NCI-H1694 treated with DMSO at 0.1 percent for 48 hours (cell line): ENCODE measurements around the gene PCIF1.
A peak's percentile ranks its signal among the peaks of the same experiment; 100 is the strongest.
"Not testable (repeated sequence)": the region's sequence is repeated elsewhere in the genome, so short reads cannot be mapped to it uniquely, and the experiment has no call there.

ENCODE experiments used
- DNase-seq: peaks from one replicate; lab custom pipeline; 2025; lab: John Stamatoyannopoulos, UW

Gene PCIF1

GRCh38 chr20:45967551-45968080, 33.1 kb downstream of the PCIF1 start:
- no peak for DNase-seq

GRCh38 chr20:45968081-45968671, 33.7 kb downstream of the PCIF1 start:
- DNase-seq, result no peak

- DNase-seq, result no peak
These were observed 34.6 kb downstream of the PCIF1 start for GRCh38 chr20:45968801-45969711.

GRCh38 chr20:45969712-45970634, 35.5 kb downstream of the PCIF1 start:
- peak; percentile 61 for DNase-seq

GRCh38 chr20:45970646-45971424, 36.4 kb downstream of the PCIF1 start:
- no peak for DNase-seq

GRCh38 chr20:45971425-45971674, 36.9 kb downstream of the PCIF1 start:
- no peak for DNase-seq

- peak; percentile 83 for DNase-seq
These were observed 37.4 kb downstream of the PCIF1 start, which contains the start of gene ZNF335 for GRCh38 chr20:45971675-45972499. TSS of gene ZNF335 (minus strand) at chr20:45972203. CDS start at chr20:45971410, 793 bp downstream.

- DNase-seq, result no peak
These were observed 38.2 kb downstream of the PCIF1 start for GRCh38 chr20:45972500-45973183.

GRCh38 chr20:45974896-45975565, 40.5 kb downstream of the PCIF1 start:
- no peak for DNase-seq

- no peak for DNase-seq
These were observed 41.2 kb downstream of the PCIF1 start for GRCh38 chr20:45975686-45976085.

GRCh38 chr20:45976086-45976485, 41.6 kb downstream of the PCIF1 start:
- no peak for DNase-seq

- no peak for DNase-seq
These were observed 46.8 kb downstream of the PCIF1 start for GRCh38 chr20:45981261-45981660.

- no peak for DNase-seq
These were observed 48.8 kb downstream of the PCIF1 start for GRCh38 chr20:45983279-45983743.

- no peak for DNase-seq
These were observed 51.1 kb downstream of the PCIF1 start for GRCh38 chr20:45985573-45985972.

GRCh38 chr20:45987108-45987780, 52.8 kb downstream of the PCIF1 start:
- peak; percentile 22 for DNase-seq

- not testable (repeated sequence) for DNase-seq
These were observed 54.3 kb downstream of the PCIF1 start for GRCh38 chr20:45988830-45989229.

- no peak for DNase-seq
These were observed 57.1 kb downstream of the PCIF1 start for GRCh38 chr20:45991616-45992015.

GRCh38 chr20:45993197-45993951, 58.9 kb downstream of the PCIF1 start:
- DNase-seq, result no peak
